ENCODE results near the gene HMGXB3.

Gene HMGXB3

GRCh38 chr5:149962601-149963300, 37.8 kb upstream of the HMGXB3 start:
- TF ChIP-seq CTCF (IDR thresholded peaks at IDR 0.05; ENCODE audit: insufficient read depth, low read length, missing control alignments): no peak
- DNase-seq (ENCODE audit: low read depth, low spot score): no peak
- H3K4me3 ChIP-seq (ENCODE audit: low read depth, low read length): no peak overlapping the region
- ChIA-PET POLR2A (no interaction called here), CTCF (interaction anchor here (1.0 to 14.3 kb wide), 22 partner anchors 9 to 326 kb away, joined by 3 to 429 read pairs (median 5); no protein-coding TSS in a partner anchor)

- no peak for TF ChIP-seq CTCF (IDR thresholded peaks at IDR 0.05; ENCODE audit: insufficient read depth, low read length, missing control alignments)
- ChIA-PET POLR2A (no interaction called here), CTCF (interaction anchor here (0.9 to 14.3 kb wide), 9 partner anchors 11 to 327 kb away, joined by 3 to 429 read pairs (median 4); no protein-coding TSS in a partner anchor)
- no peak overlapping the region for H3K4me3 ChIP-seq (ENCODE audit: low read depth, low read length)
- DNase-seq (ENCODE audit: low read depth, low spot score): no peak
Observed at GRCh38 chr5:149963729-149964128, 36.8 kb upstream of the HMGXB3 start.

- DNase-seq (ENCODE audit: low read depth, low spot score): no peak
- TF ChIP-seq CTCF (IDR thresholded peaks at IDR 0.05; ENCODE audit: insufficient read depth, low read length, missing control alignments): no peak
- ChIA-PET POLR2A (no interaction called here), CTCF (interaction anchor here (0.8 to 14.3 kb wide), 7 partner anchors 10 to 134 kb away, joined by 3 to 429 read pairs (median 5); no protein-coding TSS in a partner anchor)
- no peak overlapping the region for H3K4me3 ChIP-seq (ENCODE audit: low read depth, low read length)
Observed at GRCh38 chr5:149966946-149967345, 33.6 kb upstream of the HMGXB3 start.

GRCh38 chr5:149969181-149969930, 31.2 kb upstream of the HMGXB3 start:
- no peak for TF ChIP-seq CTCF (IDR thresholded peaks at IDR 0.05; ENCODE audit: insufficient read depth, low read length, missing control alignments)
- no peak overlapping the region for H3K4me3 ChIP-seq (ENCODE audit: low read depth, low read length)
- no peak for DNase-seq (ENCODE audit: low read depth, low spot score)
- CTCF ChIA-PET: interaction anchor here (0.9 to 14.3 kb wide), 7 partner anchors 8 to 332 kb away, joined by 3 to 429 read pairs (median 4); partner anchors contain the start of gene SLC26A2
- POLR2A ChIA-PET: interaction anchor here (1.4 kb wide), 1 partner anchor 9 kb away, joined by 7 read pairs; the partner anchor contains the start of gene SLC26A2

- CTCF ChIA-PET: interaction anchor here (0.9 to 3.8 kb wide), 7 partner anchors 11 to 143 kb away, joined by 3 to 25 read pairs (median 7); no protein-coding TSS in a partner anchor
- no peak overlapping the region for H3K4me3 ChIP-seq (ENCODE audit: low read depth, low read length)
- no peak for DNase-seq (ENCODE audit: low read depth, low spot score)
- POLR2A ChIA-PET: no interaction called here
- TF ChIP-seq CTCF (IDR thresholded peaks at IDR 0.05; ENCODE audit: insufficient read depth, low read length, missing control alignments): no peak
Observed at GRCh38 chr5:149975409-149975808, 25.1 kb upstream of the HMGXB3 start.

GRCh38 chr5:149979896-149980295, 20.6 kb upstream of the HMGXB3 start:
- ChIA-PET CTCF (interaction anchor here (0.9 to 6.8 kb wide), 5 partner anchors 11 to 144 kb away, joined by 3 to 61 read pairs (median 4); partner anchors contain the start of gene SLC26A2), POLR2A (no interaction called here)
- no peak overlapping the region for H3K4me3 ChIP-seq (ENCODE audit: low read depth, low read length)
- DNase-seq (ENCODE audit: low read depth, low spot score): no peak
- TF ChIP-seq CTCF (IDR thresholded peaks at IDR 0.05; ENCODE audit: insufficient read depth, low read length, missing control alignments): no peak
